PC-9 (cell line): ENCODE results near the gene UBE3C. TPM values are rescaled to one million over a fixed set of nuclear protein-coding genes. Genes with fewer than 3 reads are reported as not detected.
A peak's percentile ranks its signal among the peaks of the same experiment; 100 is the strongest.

ENCODE experiments used
- BruUV-seq: library from RNA; stranded (reverse); fragments of 400-500 nt; replicated peaks from 2 replicates; lab custom pipeline; 2021; lab: Mats Ljungman, UMichigan
- CTCF ChIA-PET: fragments of 300-600 bp; sonication (Branson Sonifier 250); formaldehyde crosslinking; loops from one replicate; lab custom pipeline; 2022; ENCODE audit warnings: antibody characterized with exemption; lab: Charles Lee
- POLR2A ChIA-PET: fragments of 300-600 bp; sonication (Branson Sonifier 250); formaldehyde crosslinking; loops from one replicate; lab custom pipeline; 2022; ENCODE audit warnings: antibody characterized with exemption; ENCODE audit not compliant: unreplicated experiment; lab: Charles Lee
- DNase-seq, 2 experiments: peaks; one replicate each; pipeline versions ENCODE4 v3.0.0 to v3.0.0-alpha.2; 2015 to 2022; ENCODE audit warnings: mixed read lengths in 1 of 2
- H2AFZ ChIP-seq: fragments of 200-600 bp; sonication (generic); 2 replicates; pipeline ENCODE4 v1.8.1; 2017; ENCODE audit warnings: antibody characterized with exemption
- H3F3A ChIP-seq: fragments of 200-600 bp; sonication (generic); 2 replicates; pipeline ENCODE4 v1.8.1; 2017; ENCODE audit warnings: antibody characterized with exemption, mild to moderate bottlenecking, low read depth; ENCODE audit not compliant: insufficient read depth
- H3K27ac ChIP-seq: fragments of 200-600 bp; sonication (generic); 2 replicates; pipeline ENCODE4 v1.6.1; 2016; ENCODE audit warnings: mixed run types
- H3K27me3 ChIP-seq: fragments of 200-600 bp; sonication (generic); 2 replicates; pipeline ENCODE4 v1.6.1; 2016; ENCODE audit warnings: low read depth, mixed run types; ENCODE audit not compliant: insufficient read depth
- H3K36me3 ChIP-seq: fragments of 200-600 bp; sonication (generic); 2 replicates; pipeline ENCODE4 v1.6.1; 2016; ENCODE audit warnings: low read depth, mixed run types
- H3K4me1 ChIP-seq: fragments of 200-600 bp; sonication (generic); replicated peaks from 2 replicates; pipeline ENCODE4 v1.6.1; 2016; ENCODE audit warnings: mixed run types; ENCODE audit not compliant: insufficient read depth
- H3K4me2 ChIP-seq: fragments of 200-600 bp; sonication (generic); 2 replicates; pipeline ENCODE4 v1.6.1; 2017; ENCODE audit warnings: mixed run types
- H3K4me3 ChIP-seq: fragments of 200-600 bp; sonication (generic); 2 replicates; pipeline ENCODE4 v1.6.1; 2016; ENCODE audit warnings: mixed run types
- H3K79me2 ChIP-seq: fragments of 200-600 bp; sonication (generic); 2 replicates; pipeline ENCODE4 v1.6.1; 2017; ENCODE audit warnings: low read depth, mixed run types
- H3K9me2 ChIP-seq: fragments of 200-600 bp; sonication (generic); 2 replicates; pipeline ENCODE4 v1.8.1; 2017; ENCODE audit warnings: mild to moderate bottlenecking; ENCODE audit not compliant: insufficient read depth
- H3K9me3 ChIP-seq: fragments of 200-600 bp; sonication (generic); 2 replicates; pipeline ENCODE4 v1.8.1; 2016; ENCODE audit warnings: low read depth; ENCODE audit not compliant: insufficient read depth
- H4K20me1 ChIP-seq: fragments of 200-600 bp; sonication (generic); 2 replicates; pipeline ENCODE4 v1.8.1; 2017; ENCODE audit not compliant: insufficient read depth
- EZH2 ChIP-seq: fragments of 200-600 bp; sonication (generic); IDR thresholded peaks from 2 replicates; pipeline ENCODE4 v1.8.0; 2017; ENCODE audit warnings: antibody characterized with exemption, low read depth
- intact Hi-C: fragments of 100-400 bp; cut with micrococcal nuclease; formaldehyde crosslinking; loops from one replicate; pipeline ENCODE4 v1.10.0; 2022; ENCODE audit not compliant: unreplicated experiment
- total RNA-seq: library from RNA; stranded (reverse); gene quantifications from 2 replicates; pipeline ENCODE4 v1.2.3, GENCODE V29; 2021
- TF ChIP-seq, protein P1 (sequence below): fragments of 200-600 bp; sonication (generic); conservative IDR thresholded peaks from 2 replicates; pipeline ENCODE4 v1.6.1; 2017; ENCODE audit warnings: mixed run types, antibody characterized with exemption, mild to moderate bottlenecking, moderate library complexity

The UBE3C gene
- total RNA-seq, 1 experiment from 2014 or later, result 77.6 TPM

GRCh38 chr7:157210682-157211081 is 72.0 kb downstream of the UBE3C start:
- Histone ChIP-seq H3K9me2 (no peaks in the 10 kb centered on the region), H3K4me3 (no peak overlapping the region), H3K4me2 (no peak overlapping the region), H3K9me3 (no peaks in the 10 kb centered on the region), H3K27me3 (no peaks in the 10 kb centered on the region), H3K79me2 (0 out of 2 replicates have a peak, but pooled peaks cover 7% of the 10 kb centered on the region), H3K4me1 (no peaks in the 10 kb centered on the region), H3F3A (peaks cover 10% of the 10 kb centered on the region), H3K27ac (no peak overlapping the region), H2AFZ (no peak overlapping the region), H3K36me3 (peaks cover 53% of the 10 kb centered on the region), H4K20me1 (peaks cover 12% of the 10 kb centered on the region; the same call in 1 of the 2 replicates)
- ChIA-PET CTCF (no interaction called here), POLR2A (no interaction called here)
- no TSS peak for BruUV-seq
- intact Hi-C loops, result no loop called here
- no peak for DNase-seq
- TF ChIP-seq, protein P1, sequence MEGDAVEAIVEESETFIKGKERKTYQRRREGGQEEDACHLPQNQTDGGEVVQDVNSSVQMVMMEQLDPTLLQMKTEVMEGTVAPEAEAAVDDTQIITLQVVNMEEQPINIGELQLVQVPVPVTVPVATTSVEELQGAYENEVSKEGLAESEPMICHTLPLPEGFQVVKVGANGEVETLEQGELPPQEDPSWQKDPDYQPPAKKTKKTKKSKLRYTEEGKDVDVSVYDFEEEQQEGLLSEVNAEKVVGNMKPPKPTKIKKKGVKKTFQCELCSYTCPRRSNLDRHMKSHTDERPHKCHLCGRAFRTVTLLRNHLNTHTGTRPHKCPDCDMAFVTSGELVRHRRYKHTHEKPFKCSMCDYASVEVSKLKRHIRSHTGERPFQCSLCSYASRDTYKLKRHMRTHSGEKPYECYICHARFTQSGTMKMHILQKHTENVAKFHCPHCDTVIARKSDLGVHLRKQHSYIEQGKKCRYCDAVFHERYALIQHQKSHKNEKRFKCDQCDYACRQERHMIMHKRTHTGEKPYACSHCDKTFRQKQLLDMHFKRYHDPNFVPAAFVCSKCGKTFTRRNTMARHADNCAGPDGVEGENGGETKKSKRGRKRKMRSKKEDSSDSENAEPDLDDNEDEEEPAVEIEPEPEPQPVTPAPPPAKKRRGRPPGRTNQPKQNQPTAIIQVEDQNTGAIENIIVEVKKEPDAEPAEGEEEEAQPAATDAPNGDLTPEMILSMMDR, result no peak
- TF ChIP-seq EZH2, result no peak

GRCh38 chr7:157211690-157212089 is 73.0 kb downstream of the UBE3C start:
- H3K36me3 ChIP-seq, result peaks cover 54% of the 10 kb centered on the region
- ChIA-PET CTCF (interaction anchor here (0.6 kb wide), 1 partner anchor 8 kb away, joined by 4 read pairs; no protein-coding TSS in a partner anchor), POLR2A (no interaction called here)

GRCh38 chr7:157219154-157219553 is 80.4 kb downstream of the UBE3C start:
- H3F3A ChIP-seq, result peaks cover 29% of the 10 kb centered on the region; the same call in 1 of the 2 replicates
- no peaks in the 10 kb centered on the region for H3K4me1 ChIP-seq
- H4K20me1 ChIP-seq, result peaks cover 12% of the 10 kb centered on the region; the same call in 1 of the 2 replicates
- H3K4me2 ChIP-seq, result no peak overlapping the region
- intact Hi-C loops, result no loop called here
- no peaks in the 10 kb centered on the region for H3K9me3 ChIP-seq
- H3K4me3 ChIP-seq, result no peak overlapping the region
- CTCF ChIA-PET, result no interaction called here
- DNase-seq, result no peak
- no TSS peak for BruUV-seq
- TF ChIP-seq EZH2, result no peak
- TF ChIP-seq, protein P1, result no peak
- no peak overlapping the region for H3K27ac ChIP-seq
- POLR2A ChIA-PET, result no interaction called here
- no peaks in the 10 kb centered on the region for H3K27me3 ChIP-seq
- 0 out of 2 replicates have a peak, but pooled peaks cover 7% of the 10 kb centered on the region for H3K79me2 ChIP-seq
- peaks cover 18% of the 10 kb centered on the region; the same call in 1 of the 2 replicates for H3K36me3 ChIP-seq
- H3K9me2 ChIP-seq, result no peaks in the 10 kb centered on the region
- H2AFZ ChIP-seq, result no peak overlapping the region

More at GRCh38 chr7:157211690-157212089, 73.0 kb downstream of the UBE3C start:
- no TSS peak for BruUV-seq
- TF ChIP-seq, protein P1, result no peak
- TF ChIP-seq EZH2, result no peak
- no peaks in the 10 kb centered on the region for H3K9me3 ChIP-seq
- 0 out of 2 replicates have a peak, but pooled peaks cover 7% of the 10 kb centered on the region for H3K79me2 ChIP-seq
- H2AFZ ChIP-seq, result no peak overlapping the region
- no peaks in the 10 kb centered on the region for H3K4me1 ChIP-seq
- peaks cover 13% of the 10 kb centered on the region for H3F3A ChIP-seq
- no peak overlapping the region for H3K4me3 ChIP-seq
- H3K27ac ChIP-seq, result 0 out of 2 replicates have a peak overlapping the region, but pooled peaks have one; percentile 2
- intact Hi-C loops, result no loop called here
- peaks cover 14% of the 10 kb centered on the region; the same call in 1 of the 2 replicates for H4K20me1 ChIP-seq
- no peaks in the 10 kb centered on the region for H3K9me2 ChIP-seq
- DNase-seq, result no peak
- H3K27me3 ChIP-seq, result no peaks in the 10 kb centered on the region
- H3K4me2 ChIP-seq, result no peak overlapping the region
